ENCODE results near the gene DDX54.

DNA sequence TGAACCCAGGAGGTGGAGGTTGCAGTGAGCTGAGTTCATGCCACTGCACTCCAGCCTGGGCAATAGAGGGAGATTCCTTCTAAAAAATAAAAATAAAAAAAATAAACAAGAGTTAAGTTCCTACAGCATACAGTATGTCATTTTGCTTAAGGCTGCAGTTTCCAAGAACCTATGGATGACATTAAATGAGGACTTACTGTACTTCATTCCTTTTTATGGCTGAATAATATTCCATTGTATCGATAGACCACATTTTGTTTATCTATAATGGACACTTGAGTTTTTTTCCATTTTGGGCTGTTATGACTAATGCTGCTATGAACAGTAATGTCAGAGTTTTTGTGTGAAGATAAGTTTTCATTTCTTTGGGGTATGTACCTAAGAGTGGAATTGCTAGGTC lies 67.1 kb downstream of the DDX54 start:
- TF ChIP-seq CTCF (IDR thresholded peaks at IDR 0.05) (no peak), POLR2A (IDR thresholded peaks at IDR 0.05) (no peak)

Data from body of pancreas (tissue), 4 donors.